Uterus (tissue), 2 donors: Measurements from ENCODE around the gene SELENOM.

Experiments
- CTCF ChIP-seq, 4 experiments: fragments of 200-600 bp in 2 of 4; fragments of 450-650 bp in 2 of 4; sonication (generic) in 2 of 4; IDR thresholded peaks; one replicate each; pipeline ENCODE4 v1.5.1; 2016 to 2019; ENCODE audit warnings: antibody characterized with exemption in 4 of 4, mild to moderate bottlenecking in 2 of 4, moderate library complexity in 1 of 4
- POLR2A ChIP-seq, 2 donors: fragments of 450-650 bp; IDR thresholded peaks; one replicate each; pipeline ENCODE4 v1.6.1; 2016; ENCODE audit warnings: antibody characterized with exemption in 2 of 2, mild to moderate bottlenecking in 1 of 2, moderate library complexity in 1 of 2

- TF ChIP-seq CTCF (IDR thresholded peaks at IDR 0.05), result no peak
- TF ChIP-seq POLR2A (IDR thresholded peaks at IDR 0.05), result no peak
Observed at GRCh38 chr22:31141551-31141950, 34.2 kb upstream of the SELENOM start.
